HFF-Myc (cell line): ENCODE results near the gene GYG1.
A peak's percentile ranks its signal among the peaks of the same experiment; 100 is the strongest.

ENCODE experiments used
- DNase-seq: peaks from one replicate; pipeline ENCODE4 v3.0.0-alpha.2; 2011; ENCODE audit warnings: low read depth; ENCODE audit errors: extremely low read depth
- H3K4me3 ChIP-seq: replicated peaks from 2 replicates; pipeline ENCODE4 v1.5.1; 2011; ENCODE audit warnings: low read depth, mild to moderate bottlenecking, control low read depth, low read length
- CTCF ChIP-seq: IDR thresholded peaks from 2 replicates; pipeline ENCODE4 v1.5.1; 2012; ENCODE audit warnings: mild to moderate bottlenecking, low read depth, low read length, control low read depth; ENCODE audit errors: missing control alignments

The GYG1 gene

GRCh38 chr3:148991219-148992026 is at the start of gene GYG1:
GYG1 (plus strand) TSS chr3:148991540; CDS start chr3:148991641, 101 bp downstream.
- peak; percentile 33 for TF ChIP-seq CTCF
- peak within 1 kb of the TSS; percentile 76 for H3K4me3 ChIP-seq
- no peak for DNase-seq

GRCh38 chr3:148943506-148944205 is 47.7 kb upstream of the GYG1 start:
- H3K4me3 ChIP-seq, result no peak overlapping the region
- DNase-seq, result peak; percentile 93
- peak; percentile 64 for TF ChIP-seq CTCF

GRCh38 chr3:148945116-148945515 is 46.2 kb upstream of the GYG1 start:
- H3K4me3 ChIP-seq, result no peak overlapping the region
- no peak for DNase-seq
- TF ChIP-seq CTCF, result no peak

GRCh38 chr3:148948913-148949657 is 42.3 kb upstream of the GYG1 start:
- DNase-seq, result no peak
- no peak for TF ChIP-seq CTCF
- no peak overlapping the region for H3K4me3 ChIP-seq

- DNase-seq, result no peak
- H3K4me3 ChIP-seq, result no peak overlapping the region
- TF ChIP-seq CTCF, result peak; percentile 33
Observed at GRCh38 chr3:148950806-148951205, 40.5 kb upstream of the GYG1 start.

GRCh38 chr3:148951599-148952361 is 39.6 kb upstream of the GYG1 start:
- no peak overlapping the region for H3K4me3 ChIP-seq
- no peak for DNase-seq
- no peak for TF ChIP-seq CTCF
